NCI-H2081 treated with DMSO at 0.1 percent for 48 hours (cell line): Measurements from ENCODE around the gene PRSS33.

Experiments used
- DNase-seq: peaks from one replicate; lab custom pipeline; 2025; lab: John Stamatoyannopoulos, UW

Gene PRSS33

DNA sequence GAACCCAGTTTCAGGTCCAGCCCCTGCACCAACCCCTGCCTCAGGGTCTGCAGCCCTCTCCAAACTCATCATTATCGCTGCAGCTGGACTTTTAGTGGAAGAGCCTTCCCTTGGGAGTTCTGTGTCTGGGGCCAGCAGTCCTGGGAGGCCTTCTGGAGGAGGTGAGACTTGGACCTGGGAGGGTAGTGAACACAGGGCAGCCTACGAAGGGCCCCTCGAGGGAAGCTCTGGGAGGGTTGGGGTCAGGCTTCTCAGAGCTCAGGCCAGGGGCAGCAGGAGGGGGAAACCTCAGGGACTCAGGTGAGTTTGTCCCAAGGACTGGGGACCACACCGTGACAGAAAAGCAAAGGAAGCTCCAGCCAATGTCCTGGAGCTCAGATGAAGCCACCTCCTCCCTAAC is 46.2 kb downstream of the PRSS33 start:
- no peak for DNase-seq

DNA sequence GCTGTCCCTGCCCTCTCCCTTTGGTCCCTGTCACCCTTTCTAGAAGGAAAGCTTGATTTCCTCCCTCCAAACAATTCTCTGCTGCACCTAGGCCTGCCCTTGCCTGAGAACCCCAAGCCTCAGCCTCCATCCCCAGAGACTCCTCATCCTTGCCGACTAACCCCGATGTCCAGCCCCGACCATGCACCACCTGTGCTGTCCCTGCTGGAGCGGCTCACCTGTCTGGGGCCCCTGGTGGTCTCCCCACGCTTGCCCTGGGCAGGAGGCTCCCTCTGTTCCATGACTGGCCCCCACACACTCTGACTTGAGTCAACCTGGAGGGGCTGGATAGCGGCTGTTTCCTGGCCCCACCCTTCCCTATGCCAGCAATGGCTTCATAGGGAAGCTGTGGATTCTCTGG is 46.9 kb downstream of the PRSS33 start:
- no peak for DNase-seq

DNA sequence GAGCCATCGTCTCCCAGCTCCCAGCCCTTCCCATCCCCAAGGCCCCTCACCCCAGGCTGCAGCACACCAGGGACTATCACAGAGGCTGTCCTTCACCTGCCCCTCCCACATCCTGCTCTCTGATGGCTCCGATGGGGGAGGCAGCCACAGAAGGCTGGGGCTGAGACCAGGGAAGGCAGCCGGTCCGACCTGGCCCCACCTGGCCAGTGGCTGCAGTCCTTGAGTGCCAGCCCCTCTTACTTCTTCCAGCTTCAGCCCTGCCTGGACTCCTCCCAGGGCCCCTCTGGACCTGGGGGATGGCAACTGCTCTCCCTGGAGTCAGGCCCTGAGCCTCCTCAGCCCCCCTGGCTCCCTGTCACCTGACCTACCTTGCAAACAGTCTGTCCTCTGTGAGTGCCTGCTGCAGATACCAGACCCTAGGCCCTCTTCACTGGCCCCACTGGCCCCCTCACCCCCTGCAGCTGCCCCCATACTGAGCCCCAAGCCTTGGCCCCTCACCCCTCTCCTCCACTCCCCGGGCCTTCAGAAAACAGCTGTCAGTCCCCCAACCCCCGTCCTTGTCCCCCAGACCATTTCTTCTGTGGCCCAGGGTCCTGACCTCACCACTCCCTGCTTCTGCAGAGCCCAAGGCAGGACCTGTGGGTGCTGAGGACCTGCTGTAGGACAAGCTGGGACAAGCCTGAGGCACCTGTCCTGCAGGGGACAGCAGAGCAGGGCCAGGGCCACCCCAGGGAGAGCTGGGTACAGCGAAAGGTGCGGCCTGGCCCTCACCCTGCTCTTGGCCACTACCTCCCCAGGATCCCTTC is 47.5 kb downstream of the PRSS33 start:
- no peak for DNase-seq

DNA sequence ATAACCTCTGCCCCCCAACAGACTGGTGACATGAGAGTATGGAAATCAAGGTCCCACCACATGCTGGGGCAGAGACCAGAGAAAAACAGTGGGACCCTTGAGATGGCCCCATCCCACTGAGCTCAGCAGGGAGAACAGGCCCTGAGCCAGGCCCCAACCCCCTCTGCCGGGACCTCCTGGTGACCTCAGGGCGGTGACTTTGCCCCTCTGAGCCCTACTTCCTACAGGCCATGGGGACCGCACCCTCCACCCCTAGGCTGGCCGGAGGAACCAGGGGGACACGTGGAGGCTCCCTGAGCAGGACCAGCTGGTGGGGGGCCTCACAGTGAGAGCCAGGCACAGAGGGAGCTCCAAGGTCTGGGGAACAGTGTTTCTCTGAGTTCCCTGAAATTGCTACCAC is 48.7 kb downstream of the PRSS33 start:
- DNase-seq, result no peak

DNA sequence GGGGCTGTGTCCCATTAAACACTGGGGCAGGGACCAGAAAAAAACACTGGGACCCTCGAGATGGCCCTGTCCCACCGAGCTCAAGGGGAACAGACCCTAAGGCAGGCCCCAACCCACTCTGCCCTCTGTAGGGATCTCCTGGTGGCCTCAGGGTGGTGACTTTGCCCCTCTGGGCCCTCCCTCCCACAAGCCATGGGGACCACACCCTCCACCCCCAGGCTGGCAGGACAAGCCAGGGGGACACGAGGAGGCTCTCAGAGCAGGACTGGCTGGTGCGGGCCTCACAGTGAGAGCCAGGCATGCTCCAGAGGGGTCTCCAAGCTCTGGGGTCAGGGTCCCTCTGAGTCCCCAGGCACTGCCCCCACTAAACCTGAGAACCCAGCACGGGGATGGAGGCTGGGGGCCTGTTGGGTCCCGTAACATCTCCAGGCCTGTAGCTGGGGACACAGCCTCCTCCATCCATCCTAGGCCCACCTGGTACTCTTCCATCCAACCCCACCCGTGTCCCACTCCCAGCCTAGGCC is 49.4 kb downstream of the PRSS33 start:
- DNase-seq, result no peak

DNA sequence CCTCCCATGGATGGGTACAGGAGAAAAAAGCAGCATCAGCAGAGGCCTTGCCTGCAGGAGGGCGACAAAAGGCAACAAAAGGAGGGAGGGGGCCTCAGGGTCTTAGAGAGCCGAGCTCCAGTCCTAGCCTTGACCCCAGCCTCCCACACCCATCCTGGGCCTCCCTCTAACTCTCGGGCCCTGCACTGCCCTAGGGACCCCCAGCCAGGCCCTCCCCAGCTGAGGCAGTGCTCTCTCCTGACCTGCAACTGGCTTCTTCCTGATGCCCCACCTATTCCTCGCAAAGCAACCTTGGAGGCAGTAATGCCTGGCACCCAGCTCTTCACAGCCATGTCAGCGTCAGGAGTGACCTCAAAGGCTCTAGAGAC is 50.1 kb downstream of the PRSS33 start:
- DNase-seq, result no peak

DNA sequence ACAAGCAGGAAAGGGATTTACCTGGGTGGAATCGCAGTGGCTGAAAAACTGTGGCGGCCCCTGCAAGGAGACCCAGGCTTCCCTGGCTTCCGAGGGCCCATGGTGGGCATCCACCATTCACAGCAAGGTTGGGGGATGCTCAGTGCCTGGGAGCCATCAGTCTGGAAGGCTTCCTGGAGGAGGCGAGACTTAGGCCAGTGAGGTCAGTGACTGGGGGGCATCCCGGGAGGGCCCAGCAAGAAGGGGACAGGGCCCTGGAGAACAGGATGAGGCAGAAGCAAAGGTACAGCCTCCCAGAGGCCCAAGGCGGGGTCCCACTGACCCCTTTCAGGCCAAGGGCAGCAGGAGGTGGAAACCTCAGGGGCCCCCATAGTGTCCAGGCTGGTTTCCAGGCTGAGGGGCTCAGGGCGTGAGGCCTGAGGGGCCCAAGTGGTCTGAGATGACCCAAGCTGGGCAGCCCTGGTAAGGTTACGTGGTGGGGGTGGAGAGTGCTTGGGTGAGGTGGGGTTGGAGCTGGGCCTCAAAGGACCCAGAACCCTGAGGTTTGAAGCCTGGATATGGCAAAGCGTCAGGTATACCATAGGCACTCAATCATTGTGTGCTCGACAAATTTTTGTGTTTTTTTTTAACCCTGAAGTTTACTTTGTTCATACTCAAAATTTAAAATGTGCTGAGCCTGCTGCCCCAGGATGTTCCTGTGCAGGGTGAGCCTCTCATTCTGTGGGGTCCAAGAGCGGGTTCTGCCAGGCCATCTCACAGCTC is 50.7 kb downstream of the PRSS33 start:
- DNase-seq, result no peak

DNA sequence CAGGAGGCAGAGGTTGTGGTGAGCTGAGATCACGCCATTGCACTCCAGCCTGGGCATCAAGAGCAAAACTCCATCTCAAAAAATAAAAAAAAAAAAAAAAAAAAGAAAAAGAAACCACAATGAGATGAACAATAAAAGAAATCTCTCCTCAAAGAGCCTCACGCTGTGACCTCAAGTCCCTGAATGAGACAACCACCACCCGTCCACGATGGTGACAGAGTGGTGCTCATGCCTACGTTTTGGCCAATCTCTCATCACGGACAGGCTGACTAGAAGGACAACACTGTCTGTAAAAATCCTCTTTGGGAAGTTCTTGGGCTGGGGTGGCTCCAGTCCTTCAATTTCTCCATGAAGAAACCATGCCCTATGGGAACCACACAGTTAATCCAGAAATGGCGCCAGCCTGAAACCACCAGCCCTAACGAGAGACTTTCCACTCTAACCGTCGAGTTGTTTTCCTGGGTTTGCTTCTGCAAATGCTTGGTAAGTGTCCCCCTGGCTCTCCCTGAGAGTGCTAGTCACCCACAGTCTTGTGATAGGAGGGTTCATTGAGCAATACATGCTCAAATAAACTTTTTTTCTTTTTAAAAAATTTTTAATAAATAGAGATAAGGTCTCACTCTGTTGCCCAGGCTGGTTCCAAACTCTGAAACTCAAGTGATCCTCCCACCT is 52.4 kb downstream of the PRSS33 start:
- DNase-seq, result no peak
